ENCODE measurements around the gene SLC35B2. TPM values are rescaled to one million over a fixed set of nuclear protein-coding genes. Genes with fewer than 3 reads are reported as not detected.

The SLC35B2 gene
- total and polyA plus RNA-seq, 10 of the 15 experiments (the other 5 are each of a cell fraction or from before 2014, with no cell fraction given): 11.3 to 45.4 (median 33.8) TPM

- peaks cover 74% of the 10 kb centered on the region for H3K79me2 ChIP-seq (ENCODE audit: control insufficient read depth, insufficient read depth, low read length)
- H2AFZ ChIP-seq (ENCODE audit: control insufficient read depth, low read depth, low read length): no peak overlapping the region
- H3K9ac ChIP-seq (ENCODE audit: control insufficient read depth, insufficient read depth, low read length): peak overlapping the region; percentile 100
Measured at GRCh38 chr6:44249082-44249748, 8.1 kb downstream of the SLC35B2 start.

More at GRCh38 chr6:44249082-44249748, 8.1 kb downstream of the SLC35B2 start:
- Histone ChIP-seq H3K27me3 (replicated peaks in 1 of 2; ENCODE audit: control insufficient read depth in 2 of 2, insufficient read depth in 2 of 2, low read length in 1 of 2) (no peaks in the 10 kb centered on the region), H3K4me3 (peak overlapping the region; percentile 95), H3K9me3 (replicated peaks; ENCODE audit: control insufficient read depth, insufficient read depth, low read length) (no peaks in the 10 kb centered on the region), H3K4me2 (ENCODE audit: control insufficient read depth, insufficient read depth) (peak overlapping the region; percentile 58), H4K20me1 (ENCODE audit: control insufficient read depth, insufficient read depth) (peaks cover 11% of the 10 kb centered on the region; the same call in 1 of the 2 replicates), H3K36me3 (ENCODE audit: control insufficient read depth in 2 of 2, insufficient read depth in 2 of 2, low read length in 1 of 2) (peaks cover 28 to 50% of the 10 kb centered on the region in 2 experiments), H3K4me1 (ENCODE audit: control insufficient read depth, insufficient read depth, low read length) (peaks cover 7% of the 10 kb centered on the region; the same call in 1 of the 2 replicates), H3K27ac (ENCODE audit: control insufficient read depth, insufficient read depth) (no peak overlapping the region)
- no peak for DNase-seq (ENCODE audit: low read depth, low spot score)
- intact Hi-C loops (cut with micrococcal nuclease; ENCODE audit: unreplicated experiment): no loop called here
- BruUV-seq (replicated peaks): no TSS peak
- RAD21 ChIA-PET (ENCODE audit: unreplicated experiment): interaction anchor here (1.2 to 1.4 kb wide), 2 partner anchors 13 to 25 kb away, joined by 3 to 6 read pairs; no protein-coding TSS in a partner anchor
- in situ Hi-C loops (cut with MboI): no loop called here
- 40% methylated on average over 9 of the region's 9 CpGs for WGBS (ENCODE audit: insufficient coverage, insufficient replicate concordance, low lambda C conversion rate, missing lambda C conversion rate)
- SMC1A ChIA-PET (ENCODE audit: uncharacterized antibody, unreplicated experiment): interaction anchor here (0.6 to 2.6 kb wide), 2 partner anchors 25 to 42 kb away, joined by 3 to 10 read pairs; no protein-coding TSS in a partner anchor
- ATAC-seq: no peak
- no peak for TF ChIP-seq BRCA1 (IDR thresholded peaks at IDR 0.05; ENCODE audit: low read depth, low read length)
- TF ChIP-seq SPI1 (IDR thresholded peaks at IDR 0.05; ENCODE audit: borderline replicate concordance, insufficient read depth, low read depth, low read length): no peak
- peak; percentile 47 for TF ChIP-seq POLR2A (IDR thresholded peaks at IDR 0.05; ENCODE audit: low read depth, low read length)
- TF ChIP-seq GABPA (IDR thresholded peaks at IDR 0.05; ENCODE audit: low read depth): no peak
- TF ChIP-seq BACH1 (IDR thresholded peaks at IDR 0.05; ENCODE audit: borderline replicate concordance): peak; percentile 37; the same call in 1 of the 2 replicates
- TF ChIP-seq SMC3 (IDR thresholded peaks at IDR 0.05; ENCODE audit: borderline replicate concordance, low read length): no peak
- no peak for TF ChIP-seq ATF3 (IDR thresholded peaks at IDR 0.05; ENCODE audit: borderline replicate concordance, extremely low read depth, low read depth, low read length)
- TF ChIP-seq POLR2AphosphoS5 (IDR thresholded peaks at IDR 0.05; ENCODE audit: low read length): peak; percentile 58
- FAIRE-seq: no peak
- POLR2A ChIA-PET: interaction anchor here (5.1 to 6.3 kb wide), 2 partner anchors 11 to 28 kb away, joined by 63 to 131 read pairs; partner anchors contain the start of genes SLC29A1 and SLC35B2
- CTCF ChIA-PET: interaction anchor here (1.0 to 7.7 kb wide), 5 partner anchors 12 to 155 kb away, joined by 3 to 39 read pairs (median 6); partner anchors contain the start of gene SLC29A1

All from GM12878 (cell line).